ENCODE measurements around the gene ARMH3.
A peak's percentile ranks its signal among the peaks of the same experiment; 100 is the strongest.

ARMH3 gene

GRCh38 chr10:101938305-101939007 lies 117.5 kb downstream of the ARMH3 start:
- DNase-seq = no peak

- no peak for DNase-seq
Measured at GRCh38 chr10:101935431-101935830, 120.5 kb downstream of the ARMH3 start.

GRCh38 chr10:101934686-101935305 lies 121.2 kb downstream of the ARMH3 start:
- DNase-seq = no peak

- no peak for DNase-seq
Measured at GRCh38 chr10:101933976-101934375, 122.0 kb downstream of the ARMH3 start.

- DNase-seq = no peak
Measured at GRCh38 chr10:101932183-101932582, 123.8 kb downstream of the ARMH3 start.

GRCh38 chr10:101925027-101925426 lies 130.9 kb downstream of the ARMH3 start:
- DNase-seq = no peak

GRCh38 chr10:101923256-101923655 lies 132.7 kb downstream of the ARMH3 start:
- DNase-seq = no peak

GRCh38 chr10:101922846-101923245 lies 133.1 kb downstream of the ARMH3 start:
- DNase-seq = no peak

GRCh38 chr10:101920546-101920945 lies 135.4 kb downstream of the ARMH3 start:
- DNase-seq = no peak

- DNase-seq = no peak
Measured at GRCh38 chr10:101919026-101919770, 136.8 kb downstream of the ARMH3 start.

GRCh38 chr10:101912561-101913179 lies 143.3 kb downstream of the ARMH3 start:
- no peak for DNase-seq

GRCh38 chr10:101906586-101907183 lies 149.3 kb downstream of the ARMH3 start:
- no peak for DNase-seq

GRCh38 chr10:101905251-101905650 lies 150.7 kb downstream of the ARMH3 start:
- no peak for DNase-seq

GRCh38 chr10:101903827-101904550 lies 152.0 kb downstream of the ARMH3 start:
- peak; percentile 88 for DNase-seq

- peak; percentile 13 for DNase-seq
Measured at GRCh38 chr10:101902820-101903145, 153.2 kb downstream of the ARMH3 start.

- no peak for DNase-seq
Measured at GRCh38 chr10:101902032-101902819, 153.7 kb downstream of the ARMH3 start.

GRCh38 chr10:101901340-101901739 lies 154.6 kb downstream of the ARMH3 start:
- peak; percentile 2 for DNase-seq

GRCh38 chr10:101897633-101898032 lies 158.3 kb downstream of the ARMH3 start:
- peak; percentile 52 for DNase-seq

GRCh38 chr10:101896225-101896877 lies 159.6 kb downstream of the ARMH3 start:
- DNase-seq = no peak

GRCh38 chr10:101895781-101896180 lies 160.2 kb downstream of the ARMH3 start:
- DNase-seq = no peak

GRCh38 chr10:101894742-101895141 lies 161.2 kb downstream of the ARMH3 start:
- no peak for DNase-seq

All from NCI-H1694 treated with DMSO at 0.1 percent for 48 hours (cell line).